Medulla oblongata (tissue), 1 donor: ENCODE results near the gene ACSM2B.
"Not testable (repeated sequence)": the region's sequence is repeated elsewhere in the genome, so short reads cannot be mapped to it uniquely, and the experiment has no call there.

Experiments used
- DNase-seq: peaks from one replicate; pipeline ENCODE4 v3.0.0-alpha.2; 2015; ENCODE audit errors: extremely low spot score

The ACSM2B gene

GRCh38 chr16:20536669-20537068 lies 39.5 kb downstream of the ACSM2B start:
- not testable (repeated sequence) for DNase-seq

- DNase-seq, result not testable (repeated sequence)
Measured at GRCh38 chr16:20532284-20532792, 43.8 kb downstream of the ACSM2B start.

GRCh38 chr16:20531795-20532194 lies 44.4 kb downstream of the ACSM2B start:
- DNase-seq, result not testable (repeated sequence)

GRCh38 chr16:20520103-20520502 lies 56.1 kb downstream of the ACSM2B start:
- no peak for DNase-seq

- no peak for DNase-seq
Measured at GRCh38 chr16:20519231-20519630, 56.9 kb downstream of the ACSM2B start.

- no peak for DNase-seq
Measured at GRCh38 chr16:20517149-20517548, 59.0 kb downstream of the ACSM2B start.

- no peak for DNase-seq
Measured at GRCh38 chr16:20515688-20516090, 60.5 kb downstream of the ACSM2B start.

GRCh38 chr16:20510323-20510722 lies 65.8 kb downstream of the ACSM2B start:
- no peak for DNase-seq

GRCh38 chr16:20507280-20507679 lies 68.9 kb downstream of the ACSM2B start:
- no peak for DNase-seq

- DNase-seq, result no peak
Measured at GRCh38 chr16:20504418-20504817, 71.7 kb downstream of the ACSM2B start.

GRCh38 chr16:20491448-20491847 lies 84.7 kb downstream of the ACSM2B start:
- not testable (repeated sequence) for DNase-seq

- not testable (repeated sequence) for DNase-seq
Measured at GRCh38 chr16:20490994-20491393, 85.2 kb downstream of the ACSM2B start.
